B cell (primary cell): Measurements from ENCODE around the gene TCN2. TPM values are rescaled to one million over a fixed set of nuclear protein-coding genes. Genes with fewer than 3 reads are reported as not detected.

Experiments used
- ATAC-seq: fragments of 200-7000 bp; cut with Tn5 transposase; one replicate; pipeline ENCODE4 v1.10.0; 2021; ENCODE audit warnings: low read depth, mild to moderate bottlenecking, moderate number of reproducible peaks, moderate library complexity
- CTCF ChIA-PET: fragments of 350-600 bp; sonication (Branson Sonifier 250); formaldehyde crosslinking; loops from one replicate; lab custom pipeline; 2021; ENCODE audit warnings: antibody characterized with exemption, inconsistent platforms; lab: Charles Lee
- POLR2A ChIA-PET: fragments of 350-600 bp; sonication (Branson Sonifier 250); formaldehyde crosslinking; loops from one replicate; lab custom pipeline; 2021; ENCODE audit warnings: antibody characterized with exemption; lab: Charles Lee
- DNase-seq: peaks from one replicate; pipeline ENCODE4 v3.0.0; 2013
- H2AFZ ChIP-seq: 2 replicates; pipeline ENCODE4 v1.6.1; 2012; ENCODE audit warnings: mild to moderate bottlenecking, low read depth, low read length; ENCODE audit not compliant: insufficient read depth, poor library complexity, severe bottlenecking
- H3K27ac ChIP-seq, 2 donors: 1 replicate in 1 of 2; 2 replicates in 1 of 2; pipeline ENCODE4 v1.5.1; 2012 to 2013; ENCODE audit warnings: low read length in 2 of 2, mild to moderate bottlenecking in 2 of 2, moderate library complexity in 1 of 2
- H3K27me3 ChIP-seq, 4 experiments: fragments of 200-600 bp in 1 of 4; sonication (generic) in 1 of 4; replicated peaks in 1 of 4; 1 replicate in 2 of 4; 2 replicates in 2 of 4; pipeline versions ENCODE4 v1.6.1 to v1.7.0; 2013 to 2016; ENCODE audit warnings: low read length in 3 of 4, mild to moderate bottlenecking in 2 of 4, mixed read lengths in 1 of 4, moderate library complexity in 1 of 4; ENCODE audit not compliant: insufficient read depth in 4 of 4, control insufficient read depth in 3 of 4; ENCODE audit errors: control extremely low read depth in 1 of 4
- H3K36me3 ChIP-seq, 2 experiments: replicated peaks in 1 of 2; 1 replicate in 1 of 2; 2 replicates in 1 of 2; pipeline versions ENCODE4 v1.6.1 to v1.7.1; 2013; ENCODE audit warnings: low read length in 1 of 2; ENCODE audit not compliant: insufficient read depth in 2 of 2, control insufficient read depth in 1 of 2; ENCODE audit errors: control extremely low read depth in 1 of 2, extremely low read depth in 1 of 2
- H3K4me1 ChIP-seq, 2 donors: fragments of 200-600 bp in 1 of 2; sonication (generic) in 1 of 2; 1 replicate in 1 of 2; 2 replicates in 1 of 2; pipeline versions ENCODE4 v1.5.1 to v1.6.1; 2013 to 2017; ENCODE audit warnings: low read length in 2 of 2; ENCODE audit not compliant: control insufficient read depth in 2 of 2, insufficient read depth in 2 of 2
- H3K4me2 ChIP-seq: replicated peaks from 2 replicates; pipeline ENCODE3; 2012; ENCODE audit warnings: mild to moderate bottlenecking, low read depth, low read length; ENCODE audit not compliant: poor library complexity, severe bottlenecking
- H3K4me3 ChIP-seq, 5 experiments: fragments of 200-600 bp in 1 of 5; sonication (generic) in 1 of 5; 1 replicate in 3 of 5; 2 replicates in 2 of 5; pipeline versions ENCODE4 v1.5.1 to v1.7.0; 2011 to 2016; ENCODE audit warnings: low read length in 4 of 5, mild to moderate bottlenecking in 4 of 5, low read depth in 2 of 5, control low read depth in 1 of 5, moderate library complexity in 1 of 5; ENCODE audit not compliant: insufficient read depth in 1 of 5; ENCODE audit errors: control extremely low read depth in 1 of 5, extremely low read depth in 1 of 5
- H3K79me2 ChIP-seq: fragments of 200-600 bp; sonication (generic); one replicate; pipeline ENCODE4 v1.6.0; 2016; ENCODE audit warnings: low read length; ENCODE audit not compliant: control insufficient read depth, insufficient read depth
- H3K9ac ChIP-seq: fragments of 200-600 bp; sonication (generic); 2 replicates; pipeline ENCODE4 v1.6.1; 2017; ENCODE audit warnings: mild to moderate bottlenecking, low read length, moderate library complexity
- H3K9me3 ChIP-seq, 3 donors: one replicate each; pipeline versions ENCODE4 v1.6.1 to v1.7.1; 2013; ENCODE audit warnings: low read length in 2 of 3; ENCODE audit not compliant: control insufficient read depth in 2 of 3, insufficient read depth in 1 of 3; ENCODE audit errors: control extremely low read depth in 1 of 3
- H4K20me1 ChIP-seq: 2 replicates; pipeline ENCODE4 v1.6.0; 2012; ENCODE audit warnings: mild to moderate bottlenecking, low read length; ENCODE audit not compliant: insufficient read depth, control insufficient read depth, poor library complexity, severe bottlenecking
- H3K27ac Mint-ChIP-seq: one replicate; pipeline ENCODE4 v1.8.0; 2021; ENCODE audit warnings: mixed read lengths
- H3K27me3 Mint-ChIP-seq: one replicate; pipeline ENCODE4 v1.8.0; 2021; ENCODE audit warnings: mixed read lengths
- H3K4me1 Mint-ChIP-seq: one replicate; pipeline ENCODE4 v1.8.0; 2021; ENCODE audit warnings: mixed read lengths
- H3K4me3 Mint-ChIP-seq: one replicate; pipeline ENCODE4 v1.8.0; 2021; ENCODE audit warnings: mixed read lengths
- H3K9me3 Mint-ChIP-seq: one replicate; pipeline ENCODE4 v1.8.0; 2022; ENCODE audit warnings: mixed read lengths; ENCODE audit not compliant: insufficient read depth
- CTCF ChIP-seq: fragments of 200-600 bp; IDR thresholded peaks from one replicate; pipeline ENCODE4 v1.8.0; 2022; ENCODE audit warnings: antibody characterized with exemption, mild to moderate bottlenecking
- EZH2 ChIP-seq: IDR thresholded peaks from 2 replicates; pipeline ENCODE4 v1.6.1; 2012; ENCODE audit warnings: borderline replicate concordance, low read depth, mild to moderate bottlenecking, moderate library complexity, low read length; ENCODE audit not compliant: insufficient read depth, poor library complexity, severe bottlenecking
- WGBS: methylation state at CpG from one replicate; pipeline ENCODE4 v1.1.5; 2013; ENCODE audit warnings: missing lambda C conversion rate; ENCODE audit not compliant: insufficient coverage; 5-methylcytosine and 5-hydroxymethylcytosine counted together
- intact Hi-C: fragments of 100-400 bp; cut with micrococcal nuclease; formaldehyde crosslinking; loops from one replicate; pipeline ENCODE4 v1.10.0; 2022
- polyA plus RNA-seq: library from polyadenylated mRNA; depleted of rRNA; stranded (reverse); fragments of >200 nt; gene quantifications from 2 replicates; pipeline ENCODE4 v1.2.3, GENCODE V29; 2012
- total RNA-seq, 2 donors: library from RNA; stranded (reverse); fragments of 120-200 nt in 1 of 2; gene quantifications; 1 replicate in 1 of 2; 2 replicates in 1 of 2; pipeline versions ENCODE4 v1.2.3 to v1.2.4, GENCODE V29; 2013 to 2022

TCN2 gene
- total and polyA plus RNA-seq, 2 donors (not counting 1 experiment from before 2014, with no cell fraction given), result 0.37 to 0.40 TPM

GRCh38 chr22:30609260-30610185, 2.5 kb downstream of the TCN2 start:
- TF ChIP-seq CTCF (no peak), EZH2 (no peak)
- ATAC-seq (no peak), DNase-seq (no peak)
- Histone ChIP-seq H3K27me3 (no peaks in the 10 kb centered on the region), H3K79me2 (no peaks in the 10 kb centered on the region), H3K36me3 (no peaks in the 10 kb centered on the region), H3K4me1 (peaks cover 18 to 42% of the 10 kb centered on the region in 2 donors), H4K20me1 (no peaks in the 10 kb centered on the region), H2AFZ (no peak overlapping the region), H3K4me3 (no peak overlapping the region), H3K4me2 (no peak overlapping the region), H3K27ac (no peak overlapping the region), H3K9me3 (no peaks in the 10 kb centered on the region), H3K9ac (no peak overlapping the region)
- Mint-ChIP-seq H3K4me3 (peak overlapping the region; percentile 14), H3K9me3 (no peaks in the 10 kb centered on the region), H3K4me1 (peaks cover 29% of the 10 kb centered on the region), H3K27me3 (peaks cover 16% of the 10 kb centered on the region), H3K27ac (no peak overlapping the region)
- ChIA-PET CTCF (interaction anchor here (1.8 kb wide), 1 partner anchor 281 kb away, joined by 5 read pairs; no protein-coding TSS in a partner anchor), POLR2A (no interaction called here)
- WGBS, result 54% methylated on average over 15 of the region's 17 CpGs
- intact Hi-C loops, result no loop called here

- H3K27ac Mint-ChIP-seq, result no peak overlapping the region
- DNase-seq, result no peak
- Histone ChIP-seq H4K20me1 (no peaks in the 10 kb centered on the region), H3K4me1 (peaks cover 18 to 42% of the 10 kb centered on the region in 2 donors), H3K4me2 (no peak overlapping the region), H3K36me3 (no peaks in the 10 kb centered on the region), H3K27ac (no peak overlapping the region), H3K79me2 (no peaks in the 10 kb centered on the region), H3K9ac (no peak overlapping the region), H3K4me3 (no peak overlapping the region), H3K27me3 (no peaks in the 10 kb centered on the region), H3K9me3 (no peaks in the 10 kb centered on the region), H2AFZ (no peak overlapping the region)
- H3K4me1 Mint-ChIP-seq, result peaks cover 29% of the 10 kb centered on the region
- CTCF ChIA-PET, result no interaction called here
- POLR2A ChIA-PET, result no interaction called here
- no peaks in the 10 kb centered on the region for H3K9me3 Mint-ChIP-seq
- H3K27me3 Mint-ChIP-seq, result peaks cover 20% of the 10 kb centered on the region
- intact Hi-C loops, result no loop called here
- no peak overlapping the region for H3K4me3 Mint-ChIP-seq
- no peak for ATAC-seq
- WGBS, result 70% methylated on average over 5 of the region's 7 CpGs
- no peak for TF ChIP-seq CTCF
- TF ChIP-seq EZH2, result no peak
Measured at GRCh38 chr22:30610299-30610698, 3.3 kb downstream of the TCN2 start.
